Measurements from ENCODE around the gene KCNQ1. TPM values are rescaled to one million over a fixed set of nuclear protein-coding genes. Genes with fewer than 3 reads are reported as not detected.

The KCNQ1 gene
- total RNA-seq, 2 experiments from 2014 or later = 9.1 to 10.9 TPM

DNA sequence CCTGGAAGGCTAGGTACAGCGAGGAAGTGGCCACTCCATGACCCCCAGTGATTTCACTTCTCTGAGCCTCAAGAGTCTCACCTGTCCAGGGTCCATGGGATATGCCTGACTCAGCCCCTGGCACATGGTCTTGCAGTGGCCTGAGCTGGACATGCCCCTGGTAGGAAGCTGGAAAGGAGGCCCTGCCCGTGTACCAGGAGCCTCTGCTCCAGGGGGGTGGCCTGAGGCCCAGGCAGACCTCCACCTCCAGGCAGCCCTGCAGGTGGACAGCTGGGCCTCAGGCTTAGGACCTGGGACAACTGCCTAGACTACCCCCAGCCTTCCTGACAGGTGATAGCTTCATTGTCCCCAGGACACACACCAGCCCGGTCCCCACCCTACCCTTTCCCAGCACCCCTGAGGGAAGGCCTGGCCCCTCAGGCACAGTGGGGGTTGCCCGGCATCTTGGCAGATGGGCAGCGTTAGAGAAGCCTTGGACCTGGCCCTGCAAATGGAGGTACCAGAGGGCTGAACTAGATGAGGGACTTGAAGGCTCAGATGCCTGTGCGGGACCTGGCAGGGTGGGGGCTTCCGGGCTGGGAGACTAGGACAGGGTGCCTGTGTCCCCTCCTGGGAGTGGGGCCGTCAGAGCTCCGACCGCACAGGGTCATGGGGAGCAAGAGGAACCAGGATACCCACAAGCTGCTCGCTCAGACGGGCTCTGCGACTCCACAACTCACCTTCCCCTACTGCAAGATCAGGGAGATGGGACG, 387.1 kb downstream of the KCNQ1 start:
- Mint-ChIP-seq H3K9me3 (ENCODE audit: low read depth) (peaks cover 17% of the 10 kb centered on the region), H3K4me3 (no peak overlapping the region), H3K36me3 (ENCODE audit: low read depth) (peaks cover 11% of the 10 kb centered on the region), H3K27me3 (no peaks in the 10 kb centered on the region), H3K4me1 (no peaks in the 10 kb centered on the region), H3K27ac (no peak overlapping the region)
- ATAC-seq (no peak), DNase-seq (no peak)
- intact Hi-C loops (cut with DNase I, micrococcal nuclease) = no loop called here
- ChIA-PET CTCF (interaction anchor here (0.7 kb wide), 1 partner anchor 329 kb away, joined by 3 read pairs; no protein-coding TSS in a partner anchor), POLR2A (no interaction called here)

DNA sequence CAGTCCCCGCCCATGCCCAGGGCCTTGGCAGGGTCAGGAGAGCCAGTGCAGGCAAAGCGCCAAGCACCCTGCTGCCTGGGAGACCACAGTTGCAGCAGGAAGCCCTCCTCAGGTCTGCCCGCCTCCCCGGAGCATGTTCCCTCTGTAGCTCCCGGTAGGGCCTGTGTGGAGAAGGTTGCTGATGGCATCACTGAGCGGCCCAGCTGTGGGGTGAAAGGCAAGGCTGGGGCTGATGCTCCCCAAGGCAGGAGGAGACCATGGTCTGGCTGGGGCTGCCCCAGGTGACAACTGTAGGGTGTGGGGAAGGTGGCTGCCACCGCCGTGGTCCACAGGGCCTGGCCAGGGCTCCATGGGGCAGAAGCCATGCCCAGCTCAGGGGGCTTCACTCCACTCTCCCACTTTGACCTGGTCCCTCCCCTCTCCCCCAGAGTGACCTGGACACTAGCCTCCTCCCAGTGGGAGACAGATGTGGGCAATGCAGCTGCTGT, 387.8 kb downstream of the KCNQ1 start:
- ATAC-seq = no peak
- intact Hi-C loops (cut with DNase I, micrococcal nuclease) = no loop called here
- no peak overlapping the region for H3K27ac Mint-ChIP-seq
- peaks cover 10% of the 10 kb centered on the region for H3K36me3 Mint-ChIP-seq (ENCODE audit: low read depth)
- H3K9me3 Mint-ChIP-seq (ENCODE audit: low read depth) = peaks cover 16% of the 10 kb centered on the region
- no peak for DNase-seq
- ChIA-PET CTCF (no interaction called here), POLR2A (no interaction called here)
- no peaks in the 10 kb centered on the region for H3K4me1 Mint-ChIP-seq
- no peak overlapping the region for H3K4me3 Mint-ChIP-seq
- no peaks in the 10 kb centered on the region for H3K27me3 Mint-ChIP-seq

DNA sequence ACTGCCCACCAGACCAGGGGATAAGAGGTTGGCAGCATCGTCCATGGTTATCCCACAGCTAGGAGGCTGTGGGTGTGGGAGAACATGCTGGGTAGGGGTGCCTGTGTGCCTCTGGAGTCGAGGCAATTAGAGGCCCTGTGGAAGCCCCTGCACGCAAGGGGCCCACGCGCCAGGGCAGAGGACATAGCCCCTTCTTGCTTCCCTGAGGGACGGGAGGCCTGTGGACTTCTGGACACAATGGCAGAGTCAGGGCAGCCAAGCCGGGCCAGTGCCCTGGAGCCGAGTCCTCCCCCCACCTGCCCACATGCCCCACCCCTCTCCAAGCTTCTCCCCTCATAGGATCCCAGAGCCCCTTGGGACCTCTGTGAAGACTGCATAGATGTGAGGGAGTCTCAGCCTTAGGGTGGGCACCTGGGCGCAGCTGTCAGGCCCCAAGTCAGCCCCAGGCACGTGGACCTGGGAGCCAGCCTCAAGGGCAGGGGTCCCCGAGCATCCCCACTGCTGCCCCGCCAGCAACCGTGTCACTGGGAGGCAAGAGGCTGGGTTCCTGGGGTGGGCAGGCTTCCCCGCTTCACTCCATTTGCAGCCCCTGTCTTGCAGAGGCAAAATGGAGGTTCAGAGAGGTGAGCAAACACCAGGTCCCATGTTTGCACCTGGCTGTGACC, 388.4 kb downstream of the KCNQ1 start:
- H3K27me3 Mint-ChIP-seq = no peaks in the 10 kb centered on the region
- CTCF ChIA-PET = no interaction called here
- ATAC-seq (no peak), DNase-seq (no peak)
- peaks cover 7% of the 10 kb centered on the region for H3K36me3 Mint-ChIP-seq (ENCODE audit: low read depth)
- no peaks in the 10 kb centered on the region for H3K4me1 Mint-ChIP-seq
- no peak overlapping the region for H3K4me3 Mint-ChIP-seq
- H3K9me3 Mint-ChIP-seq (ENCODE audit: low read depth) = peaks cover 10% of the 10 kb centered on the region
- no peak overlapping the region for H3K27ac Mint-ChIP-seq
- intact Hi-C loops (cut with DNase I, micrococcal nuclease) = no loop called here
- POLR2A ChIA-PET = no interaction called here

DNA sequence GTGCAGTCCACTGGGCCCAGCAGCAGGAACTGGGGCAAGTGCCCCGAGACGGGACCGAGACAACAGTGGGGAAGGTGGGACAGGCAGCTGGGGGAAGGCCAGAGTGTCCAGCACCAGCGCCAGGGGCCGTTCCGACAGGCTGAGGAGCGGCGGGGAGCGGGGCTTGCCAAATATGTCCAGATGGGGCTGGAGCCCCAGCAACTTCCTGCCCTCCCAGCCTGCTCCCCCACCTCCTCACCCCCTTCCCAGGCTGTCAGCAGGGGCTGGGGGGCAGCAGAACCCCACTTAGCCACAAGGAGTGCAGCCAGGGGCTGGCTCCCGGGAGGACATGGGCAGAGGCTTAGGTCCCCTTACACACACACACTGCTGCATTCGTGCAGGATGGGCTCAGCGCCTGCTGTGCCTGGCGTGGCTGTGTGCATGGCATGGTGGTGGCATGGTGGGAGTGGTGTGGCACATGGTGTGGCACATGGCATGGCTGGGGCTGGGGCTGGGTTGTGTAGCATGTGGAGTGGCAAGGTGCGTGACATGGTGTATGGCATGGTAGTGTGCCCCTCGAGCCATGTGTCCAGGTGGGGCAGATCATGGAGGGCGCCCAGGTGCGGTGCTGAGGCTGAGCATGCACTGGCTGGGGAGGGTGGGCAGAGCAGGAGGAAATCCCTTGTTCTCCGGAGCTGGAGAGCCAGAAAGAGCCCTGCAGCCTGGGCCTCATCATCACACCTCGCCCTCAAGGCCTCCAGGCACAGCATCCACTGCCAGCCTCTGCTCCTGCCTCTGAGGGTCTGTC, 389.1 kb downstream of the KCNQ1 start:
- ATAC-seq = no peak
- POLR2A ChIA-PET = no interaction called here
- no peak overlapping the region for H3K27ac Mint-ChIP-seq

DNA sequence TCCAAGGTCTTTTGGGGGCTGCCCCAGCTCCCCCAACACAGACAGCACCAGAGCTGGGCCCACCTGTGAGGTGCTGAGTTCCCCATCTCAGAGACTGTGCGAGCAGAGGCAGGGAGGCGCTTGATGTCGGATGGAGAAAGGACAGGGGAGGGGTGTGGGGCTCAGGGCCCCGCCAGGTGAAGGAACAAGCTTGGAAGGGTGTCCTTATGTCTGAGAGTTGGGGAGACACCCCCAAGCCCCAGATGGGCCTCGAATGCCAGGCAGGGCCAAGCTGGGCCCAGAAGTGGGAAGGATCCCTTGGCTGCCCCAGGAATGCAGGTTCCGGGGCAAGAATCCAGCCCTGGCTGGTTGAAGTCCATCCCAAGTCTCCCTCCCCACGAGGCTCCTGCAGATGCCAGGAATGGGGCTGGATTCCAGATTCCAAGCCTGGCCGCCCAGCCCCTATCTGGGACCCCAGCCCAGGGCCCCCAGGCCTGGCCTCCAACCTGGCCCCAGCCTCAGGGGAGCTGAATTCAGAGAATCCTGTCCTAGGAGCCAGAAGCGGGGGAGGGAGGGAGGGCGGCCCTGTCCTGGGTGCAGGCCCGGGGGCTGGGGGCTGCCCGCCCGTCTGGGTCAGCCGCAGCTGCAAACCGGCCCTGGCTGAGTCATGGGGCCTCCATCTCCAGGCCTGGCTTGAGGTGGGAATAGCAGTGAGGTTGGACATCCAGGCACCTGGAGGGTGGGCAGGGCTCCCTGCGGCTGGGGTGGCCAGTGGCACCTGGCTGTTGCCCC, 389.9 kb downstream of the KCNQ1 start:
- intact Hi-C loops (cut with DNase I, micrococcal nuclease) = no loop called here
- ATAC-seq = no peak
- Mint-ChIP-seq H3K27me3 (no peaks in the 10 kb centered on the region), H3K36me3 (ENCODE audit: low read depth) (no peaks in the 10 kb centered on the region), H3K4me3 (no peak overlapping the region), H3K27ac (no peak overlapping the region), H3K4me1 (no peaks in the 10 kb centered on the region), H3K9me3 (ENCODE audit: low read depth) (no peaks in the 10 kb centered on the region)
- CTCF ChIA-PET = no interaction called here
- POLR2A ChIA-PET = no interaction called here
- no peak for DNase-seq

More for the DNA sequence above, 389.1 kb downstream of the KCNQ1 start:
- no peak for DNase-seq
- H3K4me3 Mint-ChIP-seq = no peak overlapping the region
- H3K9me3 Mint-ChIP-seq (ENCODE audit: low read depth) = peaks cover 4% of the 10 kb centered on the region
- no peaks in the 10 kb centered on the region for H3K4me1 Mint-ChIP-seq
- H3K36me3 Mint-ChIP-seq (ENCODE audit: low read depth) = peaks cover 4% of the 10 kb centered on the region
- H3K27me3 Mint-ChIP-seq = no peaks in the 10 kb centered on the region
- CTCF ChIA-PET = no interaction called here
- intact Hi-C loops (cut with DNase I, micrococcal nuclease) = no loop called here

DNA sequence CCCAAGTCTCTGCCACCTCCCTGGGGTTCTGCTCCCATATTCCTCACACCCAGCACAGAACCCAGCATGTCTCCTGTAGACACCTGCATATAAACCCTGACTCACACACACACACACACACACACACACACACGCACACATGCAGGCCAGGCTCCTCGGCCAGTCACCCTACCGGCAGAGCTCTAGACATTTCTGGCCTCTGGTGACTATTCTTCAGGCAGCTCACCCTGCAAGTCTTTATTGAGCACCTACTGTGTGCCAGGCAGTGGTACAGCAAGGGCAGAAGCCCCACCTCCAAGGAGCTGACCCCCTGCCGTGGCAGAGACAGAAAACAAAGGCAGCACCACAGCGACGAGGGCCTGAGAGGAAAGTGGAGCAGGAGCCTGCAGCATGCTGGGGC, 390.5 kb downstream of the KCNQ1 start:
- intact Hi-C loops (cut with DNase I, micrococcal nuclease) = no loop called here
- H3K9me3 Mint-ChIP-seq (ENCODE audit: low read depth) = no peaks in the 10 kb centered on the region
- CTCF ChIA-PET = no interaction called here

DNA sequence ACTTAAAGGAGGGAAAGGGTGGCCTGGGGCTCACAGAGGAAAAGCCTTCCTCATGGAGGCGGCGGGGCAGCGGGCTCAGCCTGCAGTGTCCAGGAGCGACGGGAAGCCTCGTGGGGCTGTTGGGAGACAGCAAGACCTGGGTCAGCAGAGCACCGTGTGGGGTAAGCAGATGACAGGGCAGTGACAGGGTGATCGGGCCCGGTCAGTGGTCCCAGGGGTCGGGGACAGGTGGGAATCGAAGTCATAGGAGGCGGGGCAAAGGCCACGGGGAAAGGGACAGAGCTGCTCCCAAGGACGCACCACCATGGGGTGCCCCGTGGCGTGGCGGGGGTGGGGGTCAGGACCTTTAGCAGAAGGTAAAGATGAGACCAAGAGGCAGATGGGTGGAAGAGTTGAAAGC, 390.9 kb downstream of the KCNQ1 start:
- Mint-ChIP-seq H3K27ac (no peak overlapping the region), H3K9me3 (ENCODE audit: low read depth) (no peaks in the 10 kb centered on the region)
- ATAC-seq = no peak

More for the DNA sequence above, 390.5 kb downstream of the KCNQ1 start:
- DNase-seq (no peak), ATAC-seq (no peak)
- Mint-ChIP-seq H3K27ac (no peak overlapping the region), H3K4me1 (no peaks in the 10 kb centered on the region), H3K4me3 (no peak overlapping the region), H3K36me3 (ENCODE audit: low read depth) (no peaks in the 10 kb centered on the region), H3K27me3 (no peaks in the 10 kb centered on the region)
- POLR2A ChIA-PET = no interaction called here

DNA sequence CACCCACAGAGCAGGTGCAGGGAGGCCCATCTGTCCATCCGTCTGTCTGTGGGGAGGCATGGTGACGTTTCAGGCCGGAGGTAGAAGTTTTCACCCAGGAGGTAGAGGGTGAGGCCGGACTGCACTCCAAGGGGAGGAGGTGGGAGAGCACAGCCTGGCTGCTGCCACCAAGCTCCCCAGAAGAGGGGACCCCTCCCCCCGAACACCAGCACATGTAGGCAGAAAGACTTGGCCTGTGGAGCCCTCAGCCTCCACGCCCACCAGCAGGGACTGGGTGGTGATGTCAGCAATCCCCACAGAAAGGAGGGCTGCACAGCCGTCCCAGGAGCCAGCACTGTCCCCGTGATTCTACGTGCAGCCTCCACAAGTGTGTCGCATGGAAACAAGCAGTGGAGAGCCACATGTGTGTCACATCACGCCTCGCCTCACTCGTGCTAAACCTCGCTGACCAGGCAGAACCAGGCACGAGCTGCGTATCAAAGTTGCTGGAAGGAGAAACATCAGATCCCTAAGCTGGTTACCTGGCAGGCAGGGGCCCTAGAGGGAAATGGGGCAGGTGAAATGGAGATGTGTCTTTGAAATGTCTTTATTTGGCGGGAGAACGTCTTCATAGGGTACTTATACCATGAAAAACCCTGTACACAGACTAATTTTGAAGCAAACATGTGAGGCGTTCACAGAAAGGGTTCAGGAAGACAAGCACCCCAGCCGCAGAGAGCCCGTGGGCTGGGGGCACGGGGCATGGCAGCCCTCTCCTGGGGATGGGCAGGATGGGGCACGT, 391.7 kb downstream of the KCNQ1 start:
- no peak overlapping the region for H3K27ac Mint-ChIP-seq
- no peak overlapping the region for H3K4me3 Mint-ChIP-seq
- no peaks in the 10 kb centered on the region for H3K27me3 Mint-ChIP-seq
- POLR2A ChIA-PET = no interaction called here
- no peak for DNase-seq
- no peaks in the 10 kb centered on the region for H3K9me3 Mint-ChIP-seq (ENCODE audit: low read depth)
- intact Hi-C loops (cut with DNase I, micrococcal nuclease) = no loop called here
- no peaks in the 10 kb centered on the region for H3K36me3 Mint-ChIP-seq (ENCODE audit: low read depth)
- H3K4me1 Mint-ChIP-seq = no peaks in the 10 kb centered on the region
- CTCF ChIA-PET = no interaction called here
- no peak for ATAC-seq

More for the DNA sequence above, 390.9 kb downstream of the KCNQ1 start:
- intact Hi-C loops (cut with DNase I, micrococcal nuclease) = no loop called here
- ChIA-PET POLR2A (no interaction called here), CTCF (no interaction called here)
- Mint-ChIP-seq H3K36me3 (ENCODE audit: low read depth) (no peaks in the 10 kb centered on the region), H3K27me3 (no peaks in the 10 kb centered on the region), H3K4me1 (no peaks in the 10 kb centered on the region), H3K4me3 (no peak overlapping the region)
- no peak for DNase-seq

DNA sequence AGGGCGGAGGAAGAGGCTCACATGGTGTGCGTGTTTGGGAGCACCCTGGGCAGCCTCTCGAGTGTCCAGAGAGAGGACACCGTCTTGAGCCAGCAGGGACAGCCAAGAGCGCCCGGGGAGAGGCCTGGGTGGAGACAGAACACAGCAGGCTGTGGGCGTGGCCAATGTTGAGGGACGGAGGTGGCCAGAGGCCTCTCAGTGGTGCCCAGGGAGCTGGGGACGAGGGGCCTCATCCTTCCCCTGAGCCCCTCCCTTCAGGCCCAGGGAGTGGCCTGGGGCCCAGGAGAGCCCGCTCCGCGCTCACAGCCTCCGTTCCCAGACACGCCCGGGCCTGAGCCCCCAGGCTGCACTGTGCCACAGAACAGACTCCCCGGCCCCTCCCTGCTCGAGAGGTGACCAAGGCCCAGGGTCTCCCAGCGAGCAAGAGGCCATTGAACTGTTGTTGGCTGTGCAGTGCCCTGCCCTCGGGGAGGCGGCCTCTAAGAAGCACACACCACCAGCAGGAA, 392.3 kb downstream of the KCNQ1 start:
- no peak for ATAC-seq
- POLR2A ChIA-PET = no interaction called here
- H3K4me3 Mint-ChIP-seq = no peak overlapping the region
- no peaks in the 10 kb centered on the region for H3K4me1 Mint-ChIP-seq
- H3K9me3 Mint-ChIP-seq (ENCODE audit: low read depth) = no peaks in the 10 kb centered on the region
- H3K36me3 Mint-ChIP-seq (ENCODE audit: low read depth) = no peaks in the 10 kb centered on the region
- intact Hi-C loops (cut with DNase I, micrococcal nuclease) = no loop called here
- CTCF ChIA-PET = no interaction called here
- H3K27me3 Mint-ChIP-seq = no peaks in the 10 kb centered on the region
- no peak for DNase-seq
- H3K27ac Mint-ChIP-seq = no peak overlapping the region

DNA sequence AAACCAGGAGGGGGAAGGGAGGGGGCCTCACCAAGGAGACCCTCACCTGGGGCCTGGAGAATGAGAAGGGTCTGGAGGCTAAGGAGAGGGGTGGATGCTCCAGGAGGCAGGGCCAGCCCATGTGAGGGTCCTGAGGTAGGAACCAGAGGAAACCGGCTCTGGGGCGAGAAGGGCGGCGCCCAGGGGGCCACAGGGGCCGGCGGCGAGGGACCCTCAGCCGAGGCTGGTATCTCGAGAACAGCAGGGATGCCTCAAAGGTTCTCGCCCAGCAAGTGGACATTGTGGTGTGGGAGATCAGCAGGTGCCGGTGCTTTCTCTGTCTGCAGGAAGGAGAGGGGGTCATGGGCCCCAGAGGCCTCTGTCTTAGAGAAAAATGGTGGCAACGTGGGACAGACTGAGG, 392.8 kb downstream of the KCNQ1 start:
- no peaks in the 10 kb centered on the region for H3K4me1 Mint-ChIP-seq
- intact Hi-C loops (cut with DNase I, micrococcal nuclease) = no loop called here
- ATAC-seq (no peak), DNase-seq (no peak)
- ChIA-PET POLR2A (no interaction called here), CTCF (no interaction called here)
- H3K27me3 Mint-ChIP-seq = no peaks in the 10 kb centered on the region
- H3K4me3 Mint-ChIP-seq = no peak overlapping the region
- no peaks in the 10 kb centered on the region for H3K36me3 Mint-ChIP-seq (ENCODE audit: low read depth)
- no peak overlapping the region for H3K27ac Mint-ChIP-seq
- no peaks in the 10 kb centered on the region for H3K9me3 Mint-ChIP-seq (ENCODE audit: low read depth)

DNA sequence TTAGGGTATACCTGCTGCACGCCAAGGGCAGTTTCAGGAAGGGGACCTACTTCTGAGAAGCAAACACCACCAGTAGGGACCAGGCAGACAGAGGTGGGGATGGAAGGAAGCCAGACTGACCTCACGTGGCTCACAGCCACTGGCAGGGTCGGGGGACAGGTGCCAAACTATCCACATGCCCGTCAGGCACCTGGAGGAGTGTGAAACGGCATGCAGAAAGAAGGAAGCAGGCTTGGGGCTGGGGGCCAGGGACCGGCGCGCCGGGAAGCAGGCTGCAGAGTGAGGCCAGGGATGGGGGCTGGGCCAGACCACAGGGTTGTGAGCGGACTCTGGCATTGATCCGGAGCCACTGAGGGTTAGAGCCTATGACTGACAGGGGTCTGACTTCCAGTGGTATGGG, 393.3 kb downstream of the KCNQ1 start:
- ATAC-seq (no peak), DNase-seq (no peak)
- no peak overlapping the region for H3K27ac Mint-ChIP-seq
- ChIA-PET POLR2A (no interaction called here), CTCF (no interaction called here)
- H3K4me3 Mint-ChIP-seq = no peak overlapping the region
- intact Hi-C loops (cut with DNase I, micrococcal nuclease) = no loop called here
- H3K4me1 Mint-ChIP-seq = no peaks in the 10 kb centered on the region
- no peaks in the 10 kb centered on the region for H3K36me3 Mint-ChIP-seq (ENCODE audit: low read depth)
- H3K9me3 Mint-ChIP-seq (ENCODE audit: low read depth) = no peaks in the 10 kb centered on the region
- no peaks in the 10 kb centered on the region for H3K27me3 Mint-ChIP-seq
